CD4-positive, alpha-beta T cell treated with Interleukin-17A for 1 hour (primary cell): ENCODE measurements around the gene COLQ.

Experiments used
- DNase-seq: peaks from one replicate; pipeline ENCODE4 v3.0.0-alpha.2; 2020

COLQ gene

DNA sequence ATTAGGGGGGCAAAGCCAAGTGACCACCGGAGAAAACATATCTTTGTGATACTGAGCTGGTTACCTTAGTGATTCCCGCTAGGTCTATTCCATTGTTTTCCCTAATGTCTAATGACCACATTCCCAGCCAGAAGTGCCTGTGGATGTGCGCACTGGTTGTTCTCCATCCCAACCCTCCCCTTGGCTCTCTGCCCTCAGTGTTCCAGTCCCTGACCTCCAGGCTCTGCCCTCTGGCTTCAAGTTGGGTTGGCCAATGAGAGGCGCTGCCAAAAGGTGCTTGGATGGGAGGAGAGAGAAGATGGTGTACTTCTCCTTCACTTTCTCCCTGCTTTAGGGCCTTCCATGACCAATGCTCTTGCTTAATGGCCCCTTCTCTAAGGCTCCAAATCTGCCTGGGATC is 2.4 kb downstream of the COLQ start:
- DNase-seq = no peak

DNA sequence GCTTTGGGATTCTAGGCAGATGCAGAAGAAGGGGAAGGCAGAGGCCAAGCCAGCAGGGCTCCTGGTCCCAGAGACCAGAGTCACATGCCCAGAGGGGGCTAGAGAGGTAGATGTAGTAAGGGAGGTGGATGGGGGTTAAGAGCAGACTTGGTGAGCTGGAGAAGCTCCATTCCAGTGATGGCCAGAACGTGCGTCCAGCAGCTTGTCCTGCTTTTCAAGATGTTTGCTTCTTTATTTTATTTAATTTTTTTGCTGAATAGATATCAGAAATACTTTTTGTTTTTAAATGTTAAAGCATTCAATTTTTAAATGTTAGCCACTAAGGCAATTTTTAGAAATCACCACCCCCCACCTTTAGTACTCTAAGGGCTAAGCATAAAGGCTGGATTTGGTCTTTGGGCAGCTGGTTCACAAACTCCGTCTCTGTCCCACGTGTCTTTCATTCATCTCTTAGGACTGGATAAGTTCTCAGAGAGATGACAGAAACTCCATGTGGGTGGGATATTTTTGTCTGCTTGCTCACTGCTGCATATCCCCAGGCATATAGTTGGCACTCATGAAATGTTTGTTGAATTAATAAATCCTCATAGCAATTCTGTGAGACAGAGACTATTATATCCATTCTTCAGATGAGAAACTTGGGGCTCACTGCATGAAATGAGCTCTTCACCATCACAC is 6.7 kb downstream of the COLQ start:
- DNase-seq = no peak

DNA sequence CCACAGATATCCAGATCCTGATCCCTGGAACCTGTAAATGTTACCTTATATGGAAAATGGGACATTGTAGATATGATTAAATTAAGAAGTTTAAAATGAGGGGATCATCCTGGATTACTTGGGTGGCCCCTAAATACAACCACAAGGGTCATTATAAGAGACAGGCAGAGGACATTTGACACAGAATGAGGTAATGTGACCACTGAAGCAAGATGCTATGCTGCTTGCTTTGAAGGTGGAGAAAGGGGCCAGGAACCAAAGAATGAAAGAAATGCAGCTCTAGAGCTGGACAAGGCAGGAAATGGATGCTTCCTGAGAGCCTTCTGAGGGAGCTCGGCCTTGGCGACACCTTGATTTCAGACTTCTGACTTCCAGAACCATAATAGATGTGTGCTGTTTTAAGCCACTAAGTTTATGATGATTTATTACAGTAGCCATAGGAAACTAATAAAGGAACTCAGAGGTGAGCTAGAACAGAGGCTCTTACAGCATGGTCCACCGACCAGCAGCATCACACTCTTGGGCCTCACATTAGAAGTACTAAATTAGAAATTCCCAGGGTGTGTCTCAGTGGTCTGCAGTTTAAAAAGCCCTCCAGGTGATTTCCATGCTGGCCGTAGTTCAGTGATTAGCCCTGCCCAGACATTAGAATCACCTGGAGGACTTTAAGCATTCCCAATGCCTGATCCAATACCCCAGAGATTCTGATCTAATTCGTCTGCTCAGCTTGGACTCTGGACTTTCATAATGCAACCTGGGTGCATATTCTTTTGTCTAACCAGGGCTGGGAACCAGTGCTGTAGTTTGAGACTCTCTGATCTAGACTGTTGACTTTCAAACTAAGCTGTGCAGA is 7.5 kb downstream of the COLQ start:
- DNase-seq = no peak

DNA sequence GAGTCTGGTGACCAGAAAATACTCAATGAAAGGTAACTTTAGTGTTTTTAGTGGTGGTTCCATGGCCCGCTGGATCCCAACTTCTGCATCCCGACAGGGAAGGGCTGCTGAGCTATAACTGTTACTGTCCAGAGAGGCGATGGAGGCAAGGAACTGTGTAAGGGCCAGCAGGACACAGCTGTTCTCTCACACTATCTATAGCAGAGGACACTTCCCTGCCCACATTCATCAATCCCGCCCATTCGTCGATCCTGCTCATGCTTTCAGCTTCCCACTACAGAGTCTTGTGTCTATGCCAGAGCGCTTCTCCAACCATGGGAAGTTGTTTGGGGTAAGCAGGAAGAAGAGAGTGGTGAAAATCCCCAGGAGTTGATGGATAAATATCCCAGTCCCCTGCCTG is 8.4 kb downstream of the COLQ start:
- DNase-seq = no peak

DNA sequence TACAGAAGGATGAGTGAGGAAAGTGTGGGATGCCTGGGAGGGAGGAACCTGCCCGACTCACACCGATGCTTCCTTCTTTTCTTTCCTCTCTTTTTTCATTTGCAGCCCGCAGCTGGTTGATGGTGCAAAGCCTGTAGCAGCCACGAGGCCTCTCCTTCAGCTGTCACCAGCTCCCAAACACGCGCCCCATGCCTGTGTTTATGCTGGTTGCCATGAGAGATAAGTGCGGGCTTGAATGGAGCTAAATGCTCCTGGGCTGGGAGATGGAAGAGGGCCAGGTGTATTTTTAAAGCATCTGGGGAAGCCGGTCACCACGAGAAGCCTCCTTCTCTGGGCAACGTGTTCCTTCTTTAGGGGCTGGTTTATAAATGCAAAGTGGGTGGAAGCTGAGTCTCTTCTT is 9.3 kb downstream of the COLQ start:
- DNase-seq = no peak

DNA sequence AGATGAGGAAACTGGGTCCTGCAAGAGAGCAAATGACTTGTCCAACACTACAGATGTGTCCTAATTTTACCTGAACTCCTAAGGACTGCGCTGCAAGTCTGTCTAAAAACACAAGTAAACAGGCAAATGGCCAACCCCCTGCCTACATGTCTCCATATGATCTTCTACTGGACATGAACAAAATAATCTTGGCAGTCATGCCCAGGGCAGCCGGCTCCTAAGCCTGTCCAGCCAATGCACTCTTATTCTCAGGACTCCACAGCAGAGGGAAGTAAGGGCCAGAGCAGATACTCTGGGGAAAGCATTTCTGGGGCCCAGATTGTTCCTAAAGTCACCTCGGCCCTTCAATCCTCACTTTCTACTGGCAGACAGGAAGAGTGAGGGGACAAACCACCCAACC is 10.3 kb downstream of the COLQ start:
- no peak for DNase-seq

DNA sequence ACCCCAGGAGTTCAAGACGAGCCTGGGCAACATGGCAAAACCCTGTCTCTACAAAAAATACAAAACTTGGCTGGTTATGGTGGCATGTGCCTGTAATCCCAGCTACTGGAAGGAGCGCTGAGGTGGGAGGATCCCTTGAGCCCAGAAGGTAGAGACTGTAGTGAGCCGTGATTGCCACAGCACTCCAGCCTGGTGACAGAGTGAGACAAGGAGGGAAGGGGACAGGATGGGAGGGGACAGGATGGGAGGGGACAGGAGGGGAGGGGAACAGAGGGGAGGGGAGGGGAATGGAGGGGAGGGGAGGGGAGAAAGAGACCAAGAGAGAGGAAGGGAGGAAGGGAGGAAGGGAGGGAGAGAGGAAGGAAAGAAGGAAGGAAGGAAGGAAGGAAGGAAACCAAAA is 11.0 kb downstream of the COLQ start:
- no peak for DNase-seq

DNA sequence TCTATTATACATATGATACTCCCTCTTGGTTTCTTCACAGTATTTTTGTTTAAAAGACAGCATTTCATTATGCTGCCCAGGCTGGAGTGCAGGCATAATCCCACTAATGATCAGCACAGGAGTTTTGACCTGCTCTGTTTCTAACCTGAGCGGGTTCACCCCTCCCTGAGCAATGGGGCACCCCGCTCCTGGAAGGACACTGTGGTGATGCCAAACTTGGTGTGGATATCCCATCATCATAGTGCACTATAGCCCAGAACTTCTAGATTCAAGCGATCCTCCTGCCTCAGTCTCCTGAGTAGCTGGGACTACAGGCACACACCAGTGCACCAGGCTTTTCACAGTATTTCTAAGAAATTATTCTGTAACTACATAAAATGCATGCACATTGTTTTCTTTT is 14.9 kb downstream of the COLQ start:
- DNase-seq = no peak

DNA sequence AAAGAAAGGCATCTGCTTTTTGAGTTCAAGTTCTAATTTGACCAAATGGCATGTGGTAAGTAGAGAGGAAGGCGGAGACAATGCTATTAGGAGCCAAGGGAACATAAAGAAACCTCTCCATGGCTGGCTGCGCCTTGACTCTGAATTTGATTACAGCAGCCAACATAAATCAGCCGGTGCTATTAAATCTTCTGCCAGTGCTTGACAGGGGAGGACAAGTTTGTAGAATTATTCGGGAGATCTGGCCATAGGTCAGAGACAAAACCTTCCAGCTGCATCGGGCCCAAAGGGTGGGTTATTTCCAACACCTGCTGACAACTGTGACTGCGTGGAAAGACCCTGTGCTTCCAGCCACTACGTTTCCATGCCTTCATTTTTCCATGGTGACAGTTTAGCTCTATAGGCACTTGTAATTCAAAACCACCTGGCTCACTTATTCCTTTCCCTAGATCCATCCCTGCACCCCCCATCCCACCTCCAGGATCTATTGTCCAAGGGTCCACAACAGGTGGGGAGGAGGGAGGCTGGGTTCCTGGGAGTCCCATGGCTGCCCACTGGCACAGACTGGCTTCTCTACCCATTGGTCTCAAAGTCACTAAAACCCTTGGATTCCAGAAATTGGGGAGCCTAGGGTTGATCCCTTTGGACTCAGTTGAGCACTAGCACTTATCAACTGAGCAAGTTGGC is 15.9 kb downstream of the COLQ start:
- no peak for DNase-seq

DNA sequence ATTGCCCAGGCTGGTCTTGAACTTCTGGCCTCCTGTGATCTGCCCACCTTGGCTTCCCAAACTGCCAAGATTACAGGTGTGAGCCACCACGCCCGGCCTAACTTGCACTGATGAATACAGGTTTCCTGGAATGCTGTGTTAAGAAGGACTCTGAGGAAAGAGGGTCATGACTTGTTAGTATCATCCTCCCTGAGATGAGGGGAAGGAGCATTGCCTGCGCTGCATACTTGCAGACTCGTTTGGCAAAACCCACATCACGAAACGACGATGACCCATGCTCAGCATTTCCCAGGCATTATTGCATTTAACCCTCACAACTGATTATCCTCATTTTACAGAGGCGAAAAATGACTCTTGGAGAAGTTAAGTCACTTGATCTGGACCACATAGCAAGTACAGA is 18.9 kb downstream of the COLQ start:
- DNase-seq = no peak

DNA sequence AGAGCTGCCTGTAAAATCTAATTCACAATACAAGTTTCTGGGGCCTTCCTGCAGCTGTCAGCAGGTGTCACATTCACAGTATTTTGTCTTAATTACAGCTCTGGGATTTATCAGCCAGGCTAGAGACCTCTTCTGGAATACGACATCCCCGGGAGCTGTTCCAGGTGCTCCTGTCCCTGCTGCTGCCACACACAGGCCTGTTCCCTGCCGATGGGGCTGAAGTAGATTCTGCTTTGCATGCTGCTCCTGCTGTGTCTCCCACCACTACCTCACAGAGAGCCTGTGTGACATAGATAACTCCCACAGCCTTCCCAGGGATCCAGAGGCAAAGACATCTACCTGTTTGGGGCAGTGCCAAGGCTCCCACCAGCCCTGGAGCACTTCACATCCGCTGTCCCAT is 20.4 kb downstream of the COLQ start:
- no peak for DNase-seq

DNA sequence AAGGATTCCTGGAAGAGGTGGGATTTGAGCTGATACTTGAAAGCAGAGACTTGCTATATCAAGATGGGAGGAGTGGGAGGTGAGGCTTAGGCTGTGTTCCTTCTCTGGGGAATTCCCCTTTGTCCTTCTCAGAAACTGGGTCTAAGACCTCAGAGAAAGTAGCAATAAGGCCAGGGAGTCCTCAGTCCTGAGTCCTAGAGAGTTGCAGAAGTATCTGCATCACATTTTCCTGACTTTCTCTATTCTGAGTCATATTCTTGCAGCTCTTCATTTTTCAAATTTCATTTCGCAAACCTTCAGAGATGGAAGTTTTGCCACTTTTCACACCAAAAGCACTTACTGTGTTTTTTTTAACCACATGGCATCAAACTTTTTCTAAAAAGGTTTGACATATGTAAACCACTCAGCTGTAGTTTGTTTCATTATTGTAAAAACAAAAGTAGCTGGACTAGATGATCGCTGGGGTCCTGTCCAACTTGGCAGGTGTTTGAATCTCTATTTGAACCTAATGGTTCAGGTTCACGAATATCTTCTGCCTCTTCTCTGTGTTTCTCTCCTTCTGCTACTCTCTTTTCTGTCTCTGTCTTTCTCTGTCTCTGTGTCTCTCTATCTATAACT is 21.3 kb downstream of the COLQ start:
- peak; percentile 3 for DNase-seq

DNA sequence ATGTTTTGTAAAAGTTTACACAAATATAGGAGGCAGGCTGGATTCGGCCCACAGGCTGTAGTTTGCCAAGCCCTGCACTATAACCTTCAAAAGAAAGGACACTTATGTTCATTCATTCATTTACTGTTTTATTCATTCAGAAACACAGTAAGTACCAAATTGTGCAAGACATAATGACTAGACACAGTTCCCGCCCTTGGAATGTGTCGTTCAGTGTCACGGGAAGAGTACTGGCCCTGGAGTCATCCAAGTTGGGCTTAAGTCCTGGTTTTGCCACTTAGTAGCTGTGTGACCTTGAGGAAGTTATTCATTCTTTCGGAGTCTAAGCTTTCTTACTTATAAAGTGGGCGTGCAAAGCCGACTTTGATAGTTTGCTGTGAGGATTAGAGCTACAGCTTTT is 22.0 kb downstream of the COLQ start:
- no peak for DNase-seq

DNA sequence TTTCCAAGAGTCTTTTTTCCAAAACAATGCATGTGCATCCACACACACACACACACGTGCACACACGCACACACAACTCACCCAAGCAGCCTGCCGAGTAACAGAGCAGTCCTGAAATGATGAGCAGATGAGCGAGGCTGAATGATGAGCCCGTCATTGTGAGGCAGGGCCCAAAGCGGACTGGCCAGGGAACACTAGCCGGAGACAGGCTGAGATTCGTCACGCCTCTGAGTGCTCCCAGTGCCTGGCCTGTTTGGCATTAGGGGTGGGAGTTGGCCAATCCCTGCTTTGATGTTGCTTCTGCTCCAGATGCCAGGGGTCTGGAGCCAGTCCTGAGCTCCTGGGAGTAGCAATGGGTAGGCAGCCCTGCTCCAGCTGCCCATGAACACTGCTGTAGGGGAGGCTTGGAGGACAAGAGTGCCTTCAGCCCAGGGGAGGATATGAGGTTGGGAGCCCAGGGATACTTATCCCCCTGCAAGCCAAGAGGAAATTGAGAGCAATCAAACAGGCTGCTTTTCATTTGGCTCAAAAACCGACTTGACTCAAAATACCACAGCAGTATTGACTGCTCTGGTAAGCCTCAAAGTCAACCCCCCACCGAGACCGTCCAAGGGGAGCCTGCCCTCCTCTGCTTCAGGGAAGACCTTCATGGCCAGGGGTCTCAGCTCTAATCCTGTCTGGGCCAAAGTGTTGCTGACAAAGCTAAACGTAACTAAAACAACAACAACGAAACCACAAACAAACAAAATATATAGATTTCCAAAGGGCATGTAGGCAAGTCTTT is 22.9 kb downstream of the COLQ start:
- no peak for DNase-seq

DNA sequence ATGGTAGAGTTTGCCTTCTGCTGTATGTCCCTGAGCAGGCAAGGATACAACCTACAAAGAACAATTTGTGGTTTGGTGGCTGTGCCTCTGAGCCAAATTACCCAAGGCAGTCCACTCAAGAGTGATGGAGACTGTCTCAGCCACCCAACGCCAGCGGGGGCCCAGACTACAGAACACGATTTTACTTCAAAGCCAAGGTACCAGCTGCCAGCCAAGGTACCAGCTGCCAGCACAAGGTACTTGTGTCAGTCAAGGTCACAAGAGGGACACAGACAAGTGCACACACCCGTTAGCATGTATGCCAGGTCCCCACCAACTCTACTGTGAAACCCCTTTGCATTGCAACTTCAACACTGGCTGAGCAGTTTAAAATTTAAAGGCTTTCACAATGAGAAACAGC is 23.5 kb downstream of the COLQ start:
- DNase-seq = no peak

DNA sequence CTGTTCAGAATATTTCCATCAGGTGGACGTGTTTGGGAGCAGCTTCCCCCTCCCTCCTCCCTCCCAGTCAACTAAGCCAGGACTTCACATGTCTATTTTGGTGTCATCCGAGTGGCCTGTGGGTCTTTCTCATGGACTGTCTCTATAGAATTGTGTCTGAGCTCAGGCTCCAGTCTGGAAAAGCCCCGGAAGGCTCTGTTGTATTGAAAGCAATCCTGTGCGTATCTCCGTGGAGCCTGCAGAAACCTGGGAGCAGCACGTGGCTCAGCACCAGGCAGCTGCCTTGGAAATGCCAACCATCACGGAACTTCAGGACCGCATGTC is 25.2 kb downstream of the COLQ start:
- DNase-seq = no peak

DNA sequence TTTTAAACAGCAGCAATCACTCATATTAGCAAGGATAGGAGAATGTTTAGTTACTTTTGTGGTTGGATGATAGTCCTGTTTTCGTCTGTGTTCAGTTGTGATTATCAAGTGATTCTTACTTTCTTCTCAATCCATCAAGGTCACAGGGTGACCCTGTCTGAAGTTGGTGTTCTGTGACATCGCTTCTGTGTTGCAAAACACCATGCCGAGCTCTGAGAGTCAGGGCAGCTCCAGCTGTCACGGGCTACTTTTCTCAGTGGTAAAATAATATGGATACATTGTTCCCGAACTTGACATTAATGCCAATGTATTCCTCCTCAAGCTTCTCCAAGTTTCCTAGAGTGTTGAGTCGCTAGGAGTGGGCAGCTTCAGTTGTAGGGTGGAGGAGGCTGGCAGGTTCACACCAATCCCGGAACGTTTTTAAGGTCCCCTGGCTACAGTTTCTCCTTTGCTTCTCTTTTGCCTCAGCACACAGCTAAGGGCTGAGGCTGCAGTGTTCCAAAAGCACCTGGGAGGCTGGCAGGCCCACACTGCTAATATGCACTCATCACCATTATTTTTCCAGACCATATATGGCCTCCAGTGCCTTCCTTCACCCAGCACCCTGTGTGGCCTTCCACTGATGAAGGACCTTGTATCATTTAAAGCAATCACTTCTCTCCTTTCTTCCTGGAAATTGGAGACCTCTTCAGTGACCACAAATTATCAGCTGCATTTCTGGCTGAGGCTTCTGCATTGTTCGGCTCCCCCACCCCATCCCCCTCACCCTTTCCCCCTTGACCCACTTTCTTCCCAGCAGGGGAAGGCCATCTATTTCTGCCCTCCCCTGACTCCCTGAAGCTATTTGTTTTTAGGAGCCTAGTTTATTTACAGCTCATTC is 25.8 kb downstream of the COLQ start:
- no peak for DNase-seq

DNA sequence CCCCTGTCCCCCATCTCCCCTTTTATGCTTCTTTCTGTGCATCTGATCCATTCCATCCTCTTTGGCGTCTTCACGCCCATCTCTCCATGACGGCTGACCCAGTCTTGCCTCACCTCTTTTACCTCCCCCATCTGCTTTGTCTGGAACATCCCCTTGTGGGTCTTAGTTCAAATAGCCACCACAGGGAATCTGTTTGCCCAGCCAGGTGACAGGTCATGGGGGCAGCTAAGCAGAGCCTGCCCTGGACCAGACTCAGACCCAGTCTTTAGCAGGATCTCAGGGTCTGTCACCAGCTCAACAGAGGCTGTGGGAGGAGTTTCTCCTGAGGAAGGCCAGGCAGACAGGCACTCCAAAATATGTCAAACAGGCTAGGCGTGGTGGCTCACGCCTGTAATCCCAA is 28.1 kb downstream of the COLQ start:
- no peak for DNase-seq

DNA sequence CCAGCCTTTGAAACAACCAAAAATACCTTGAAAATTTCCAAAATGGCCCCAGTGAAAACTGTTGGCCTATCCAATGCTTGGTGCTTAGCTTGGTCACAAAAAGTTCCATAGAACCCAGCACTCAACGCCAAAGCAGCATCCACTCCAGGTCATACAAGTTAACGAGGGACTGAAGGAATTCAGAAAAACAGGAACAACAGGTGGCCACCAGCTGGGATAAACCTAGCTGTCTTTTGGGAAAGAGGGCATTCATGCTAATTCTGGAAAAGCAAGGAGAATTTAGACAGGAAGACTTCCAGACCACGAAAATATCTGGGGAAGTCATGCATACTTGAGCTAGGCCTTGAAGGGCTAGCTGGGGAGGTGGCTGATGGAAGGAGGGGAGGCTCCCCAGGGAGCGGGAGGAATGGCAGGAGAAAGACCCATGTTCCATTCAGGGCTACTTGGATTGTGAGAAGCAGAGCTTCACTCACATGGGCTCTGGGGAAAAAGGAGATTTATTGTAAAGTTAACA is 28.6 kb downstream of the COLQ start:
- DNase-seq = no peak

DNA sequence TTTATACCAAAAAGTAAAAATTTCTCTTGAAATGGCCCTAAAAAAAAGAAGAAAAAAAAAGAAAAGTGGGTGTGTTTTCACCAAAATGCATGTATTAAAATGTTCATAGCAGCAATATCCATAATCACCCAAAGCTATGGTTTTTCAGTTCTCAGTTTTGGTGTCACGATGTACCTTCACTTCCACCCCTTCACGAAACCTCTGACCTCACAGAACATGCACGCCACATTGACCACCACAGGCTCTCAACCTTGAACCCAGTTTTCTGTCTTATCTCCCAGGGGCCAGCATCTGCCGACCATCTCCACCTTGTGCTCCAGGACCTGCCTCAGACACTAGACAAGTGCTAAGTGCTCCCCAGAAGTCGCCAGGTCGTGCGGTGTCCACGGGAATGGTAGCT is 30.4 kb downstream of the COLQ start:
- no peak for DNase-seq

DNA sequence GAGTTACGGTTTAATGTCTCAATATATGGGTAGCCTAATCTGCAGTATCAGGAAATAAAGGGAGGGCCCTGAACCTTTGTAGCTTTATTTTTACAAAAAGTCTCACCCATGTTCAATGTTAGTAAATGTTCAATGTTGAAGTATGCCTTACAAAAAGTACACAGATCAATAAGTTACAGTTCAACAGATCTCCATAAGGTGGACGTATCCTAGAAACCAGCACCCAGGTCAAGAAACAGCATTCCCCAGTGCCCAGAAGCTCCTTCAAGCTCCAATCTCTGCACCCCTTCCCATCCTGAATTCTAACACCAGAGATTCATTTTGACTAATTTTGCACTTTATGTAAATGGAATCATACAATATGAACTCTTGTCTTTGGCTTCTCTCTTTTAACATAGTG is 31.3 kb downstream of the COLQ start:
- no peak for DNase-seq

DNA sequence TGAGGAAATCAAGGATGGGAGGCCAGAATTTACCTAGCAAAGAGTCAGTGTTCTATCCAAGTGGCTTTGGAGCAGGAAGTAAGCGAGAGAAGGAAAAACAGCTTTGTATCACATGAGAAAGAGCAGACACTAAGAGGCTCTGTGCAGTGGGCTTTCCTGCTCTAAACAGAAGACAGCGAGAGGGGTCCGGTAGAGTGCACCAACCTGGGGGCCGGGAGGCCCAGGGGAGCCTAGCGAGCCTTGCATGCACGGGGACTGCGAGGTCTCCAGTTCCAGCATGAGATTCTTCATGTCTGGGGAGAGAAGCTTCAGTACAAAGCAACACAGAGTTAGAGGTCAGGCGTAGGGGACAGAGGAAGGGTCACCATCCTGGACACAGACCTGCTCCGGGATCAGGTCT is 33.5 kb downstream of the COLQ start:
- DNase-seq = no peak
